ENCODE measurements around the gene UBE2H. TPM values are rescaled to one million over a fixed set of nuclear protein-coding genes. Genes with fewer than 3 reads are reported as not detected.

The UBE2H gene
- total and polyA plus RNA-seq, 10 of the 15 experiments (the other 5 are each of a cell fraction or from before 2014, with no cell fraction given) = 15.6 to 75.5 (median 32.8) TPM

GRCh38 chr7:129955993-129956543 is 3.3 kb upstream of the UBE2H start:
- H3K4me3 ChIP-seq = no peak overlapping the region
- H3K27ac ChIP-seq (ENCODE audit: control insufficient read depth, insufficient read depth) = no peak overlapping the region
- H3K4me1 ChIP-seq (ENCODE audit: control insufficient read depth, insufficient read depth, low read length) = 0 out of 2 replicates have a peak, but pooled peaks cover 2% of the 10 kb centered on the region
- no peaks in the 10 kb centered on the region for H4K20me1 ChIP-seq (ENCODE audit: control insufficient read depth, insufficient read depth)
- ChIA-PET SMC1A (ENCODE audit: uncharacterized antibody, unreplicated experiment) (no interaction called here), CTCF (no interaction called here), POLR2A (no interaction called here), RAD21 (ENCODE audit: unreplicated experiment) (interaction anchor here (0.6 kb wide), 2 partner anchors 55 to 117 kb away, joined by 3 read pairs; no protein-coding TSS in a partner anchor)
- intact Hi-C loops (cut with micrococcal nuclease; ENCODE audit: unreplicated experiment) (no loop called here), in situ Hi-C loops (cut with MboI) (no loop called here)
- H3K9me3 ChIP-seq (replicated peaks; ENCODE audit: control insufficient read depth, insufficient read depth, low read length) = no peaks in the 10 kb centered on the region
- H3K27me3 ChIP-seq (replicated peaks in 1 of 2; ENCODE audit: control insufficient read depth in 2 of 2, insufficient read depth in 2 of 2, low read length in 1 of 2) = no peaks in the 10 kb centered on the region
- H2AFZ ChIP-seq (ENCODE audit: control insufficient read depth, low read depth, low read length) = no peak overlapping the region
- peaks cover 17% of the 10 kb centered on the region for H3K79me2 ChIP-seq (ENCODE audit: control insufficient read depth, insufficient read depth, low read length)
- TF ChIP-seq POLR2AphosphoS2 (IDR thresholded peaks at IDR 0.05; ENCODE audit: low read depth, low read length) (no peak), PAX5 (IDR thresholded peaks at IDR 0.05; ENCODE audit: borderline replicate concordance, low read depth, low read length) (no peak)
- ATAC-seq (no peak), DNase-seq (ENCODE audit: low read depth, low spot score) (no peak), FAIRE-seq (no peak)
- WGBS (ENCODE audit: insufficient coverage, insufficient replicate concordance, low lambda C conversion rate, missing lambda C conversion rate) = 72% methylated on average over 8 of the region's 8 CpGs
- H3K4me2 ChIP-seq (ENCODE audit: control insufficient read depth, insufficient read depth) = no peak overlapping the region
- H3K9ac ChIP-seq (ENCODE audit: control insufficient read depth, insufficient read depth, low read length) = no peak overlapping the region
- no peaks in the 10 kb centered on the region for H3K36me3 ChIP-seq (ENCODE audit: control insufficient read depth in 2 of 2, insufficient read depth in 2 of 2, low read length in 1 of 2)
- BruUV-seq (replicated peaks) = no TSS peak

GRCh38 chr7:129952086-129952652 is 591 bp downstream of the UBE2H start:
- Histone ChIP-seq H3K79me2 (ENCODE audit: control insufficient read depth, insufficient read depth, low read length) (peaks cover 56% of the 10 kb centered on the region), H3K4me3 (peak overlapping the region; percentile 98), H4K20me1 (ENCODE audit: control insufficient read depth, insufficient read depth) (peaks cover 2% of the 10 kb centered on the region; the same call in 1 of the 2 replicates), H3K9ac (ENCODE audit: control insufficient read depth, insufficient read depth, low read length) (peak overlapping the region; percentile 80), H3K27me3 (replicated peaks in 1 of 2; ENCODE audit: control insufficient read depth in 2 of 2, insufficient read depth in 2 of 2, low read length in 1 of 2) (no peaks in the 10 kb centered on the region), H3K27ac (ENCODE audit: control insufficient read depth, insufficient read depth) (peak overlapping the region; percentile 99), H3K36me3 (ENCODE audit: control insufficient read depth in 2 of 2, insufficient read depth in 2 of 2, low read length in 1 of 2) (peaks cover 0 to 4% of the 10 kb centered on the region in 2 experiments; a peak in 1 of 4 replicates), H2AFZ (ENCODE audit: control insufficient read depth, low read depth, low read length) (peak overlapping the region; percentile 61), H3K9me3 (replicated peaks; ENCODE audit: control insufficient read depth, insufficient read depth, low read length) (no peaks in the 10 kb centered on the region), H3K4me1 (ENCODE audit: control insufficient read depth, insufficient read depth, low read length) (peaks cover 13% of the 10 kb centered on the region; the same call in 1 of the 2 replicates), H3K4me2 (ENCODE audit: control insufficient read depth, insufficient read depth) (peak overlapping the region; percentile 19)
- DNase-seq (ENCODE audit: low read depth, low spot score) = no peak
- ChIA-PET POLR2A (interaction anchor here (0.6 to 6.1 kb wide), 6 partner anchors 19 to 96 kb away, joined by 3 to 54 read pairs (median 4); no protein-coding TSS in a partner anchor), SMC1A (ENCODE audit: uncharacterized antibody, unreplicated experiment) (interaction anchor here (0.6 to 7.6 kb wide), 10 partner anchors 10 to 1171 kb away, joined by 3 to 57 read pairs (median 3); no protein-coding TSS in a partner anchor), CTCF (interaction anchor here (0.9 to 4.5 kb wide), 8 partner anchors 9 to 339 kb away, joined by 3 to 51 read pairs (median 4); no protein-coding TSS in a partner anchor), RAD21 (ENCODE audit: unreplicated experiment) (interaction anchor here (0.9 to 5.3 kb wide), 5 partner anchors 19 to 296 kb away, joined by 3 to 84 read pairs (median 6); no protein-coding TSS in a partner anchor)
- intact Hi-C loops (cut with micrococcal nuclease; ENCODE audit: unreplicated experiment) (no loop called here), in situ Hi-C loops (cut with MboI) (no loop called here)
- FAIRE-seq = no peak
- no TSS peak for BruUV-seq (replicated peaks)
- ATAC-seq = peak; percentile 50
- WGBS (ENCODE audit: insufficient coverage, insufficient replicate concordance, low lambda C conversion rate, missing lambda C conversion rate) = 2% methylated on average over 37 of the region's 43 CpGs
- no peak for TF ChIP-seq BRCA1 (IDR thresholded peaks at IDR 0.05; ENCODE audit: low read depth, low read length)
- TF ChIP-seq, protein P1, sequence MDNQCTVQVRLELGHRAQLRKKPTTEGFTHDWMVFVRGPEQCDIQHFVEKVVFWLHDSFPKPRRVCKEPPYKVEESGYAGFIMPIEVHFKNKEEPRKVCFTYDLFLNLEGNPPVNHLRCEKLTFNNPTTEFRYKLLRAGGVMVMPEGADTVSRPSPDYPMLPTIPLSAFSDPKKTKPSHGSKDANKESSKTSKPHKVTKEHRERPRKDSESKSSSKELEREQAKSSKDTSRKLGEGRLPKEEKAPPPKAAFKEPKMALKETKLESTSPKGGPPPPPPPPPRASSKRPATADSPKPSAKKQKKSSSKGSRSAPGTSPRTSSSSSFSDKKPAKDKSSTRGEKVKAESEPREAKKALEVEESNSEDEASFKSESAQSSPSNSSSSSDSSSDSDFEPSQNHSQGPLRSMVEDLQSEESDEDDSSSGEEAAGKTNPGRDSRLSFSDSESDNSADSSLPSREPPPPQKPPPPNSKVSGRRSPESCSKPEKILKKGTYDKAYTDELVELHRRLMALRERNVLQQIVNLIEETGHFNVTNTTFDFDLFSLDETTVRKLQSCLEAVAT (IDR thresholded peaks at IDR 0.05) = peak; percentile 61; the same call in 1 of the 2 replicates
- TF ChIP-seq RAD21 (IDR thresholded peaks at IDR 0.05; ENCODE audit: insufficient read depth, low read depth, low read length) = no peak
- peak; percentile 17; the same call in 1 of the 2 replicates for TF ChIP-seq TAF1 (IDR thresholded peaks at IDR 0.05; ENCODE audit: borderline replicate concordance, low read depth, low read length)
- TF ChIP-seq ZNF274 (IDR thresholded peaks at IDR 0.05; ENCODE audit: insufficient read depth, insufficient read length) = no peak
- TF ChIP-seq POU2F2 (IDR thresholded peaks at IDR 0.05; ENCODE audit: borderline replicate concordance, low read depth, low read length) = peak; percentile 23; the same call in 1 of the 3 replicates
- TF ChIP-seq SIN3A (IDR thresholded peaks at IDR 0.05; ENCODE audit: low read depth, low read length) = peak; percentile 83
- TF ChIP-seq BHLHE40 (IDR thresholded peaks at IDR 0.05; ENCODE audit: borderline replicate concordance in 1 of 2, low read depth in 2 of 2, low read length in 1 of 2) = peak in 1 of 2 experiments; percentile 10; a peak in 2 of 4 replicates
- peak; percentile 74 for TF ChIP-seq POLR2AphosphoS5 (IDR thresholded peaks at IDR 0.05; ENCODE audit: low read length)
- TF ChIP-seq IKZF2 (IDR thresholded peaks at IDR 0.05) = peak in 1 of 2 experiments; percentile 23; a peak in 1 of 4 replicates
- no peak for TF ChIP-seq NR2F1 (conservative IDR thresholded peaks at IDR 0.05)
- peak; percentile 63; the same call in 1 of the 2 replicates for TF ChIP-seq CHD1 (IDR thresholded peaks at IDR 0.05; ENCODE audit: low read depth, low read length)
- TF ChIP-seq PAX5 (IDR thresholded peaks at IDR 0.05; ENCODE audit: borderline replicate concordance, low read depth, low read length) = no peak
- no peak for TF ChIP-seq MTA2 (IDR thresholded peaks at IDR 0.05; ENCODE audit: low read depth)

All from GM12878 (cell line).